GM21717 (cell line): ENCODE data around the gene SLC38A2.
"Not testable (repeated sequence)": the region's sequence is repeated elsewhere in the genome, so short reads cannot be mapped to it uniquely, and the experiment has no call there.

ENCODE experiments used
- ATAC-seq: cut with Tn5 transposase; IDR thresholded peaks from one replicate; pipeline ENCODE4 v1.9.1; 2021; ENCODE audit warnings: mild to moderate bottlenecking, moderate library complexity; ENCODE audit not compliant: unreplicated experiment

The SLC38A2 gene

GRCh38 chr12:46332260-46332659 lies 40.3 kb downstream of the SLC38A2 start:
- ATAC-seq, result no peak

- ATAC-seq, result not testable (repeated sequence)
Measured at GRCh38 chr12:46325075-46325474, 47.5 kb downstream of the SLC38A2 start.

- no peak for ATAC-seq
Measured at GRCh38 chr12:46320731-46321130, 51.8 kb downstream of the SLC38A2 start.

GRCh38 chr12:46318037-46318436 lies 54.5 kb downstream of the SLC38A2 start:
- ATAC-seq, result no peak
